HepG2 (cell line): ENCODE measurements around the gene ALKBH2. TPM values are rescaled to one million over a fixed set of nuclear protein-coding genes. Genes with fewer than 3 reads are reported as not detected.

Source experiments
- FIP1L1 ChIP-seq: fragments of 200-400 bp; formaldehyde crosslinking; IDR thresholded peaks from 2 replicates; pipeline ENCODE4 v1.6.1; 2018; ENCODE audit warnings: low read depth, mild to moderate bottlenecking, low read length, moderate library complexity, borderline replicate concordance; ENCODE audit not compliant: insufficient read depth
- HMG20B ChIP-seq: conservative IDR thresholded peaks from 2 replicates; pipeline ENCODE4 v1.6.1; 2016; ENCODE audit warnings: missing genetic modification reagents, missing compliant biosample characterization
- HNRNPUL1 ChIP-seq: fragments of 200-400 bp; formaldehyde crosslinking; IDR thresholded peaks from 2 replicates; pipeline ENCODE4 v1.6.1; 2017; ENCODE audit warnings: low read depth, mild to moderate bottlenecking, low read length, moderate library complexity
- IKZF1 ChIP-seq: fragments of 450-650 bp; IDR thresholded peaks from 2 replicates; pipeline ENCODE4 v1.7.1; 2016
- MBD4 ChIP-seq: IDR thresholded peaks from 2 replicates; pipeline ENCODE4 v1.6.1; 2012; ENCODE audit warnings: low read length, inconsistent platforms, borderline replicate concordance
- NFRKB ChIP-seq: fragments of 450-650 bp; IDR thresholded peaks from 2 replicates; pipeline ENCODE4 v1.6.1; 2017
- POLR2A ChIP-seq, 2 experiments: IDR thresholded peaks; 2 replicates each; pipeline ENCODE4 v1.6.1; 2011; ENCODE audit warnings: low read depth in 2 of 2, low read length in 2 of 2, mild to moderate bottlenecking in 1 of 2, moderate library complexity in 1 of 2; ENCODE audit not compliant: insufficient read depth in 1 of 2
- RBM39 ChIP-seq: fragments of 200-400 bp; formaldehyde crosslinking; IDR thresholded peaks from one replicate; pipeline ENCODE4 v1.6.1; 2018; ENCODE audit warnings: antibody characterized with exemption, mild to moderate bottlenecking, low read depth, low read length; ENCODE audit not compliant: poor library complexity, severe bottlenecking
- ZIK1 ChIP-seq: sonication (generic); formaldehyde crosslinking; IDR thresholded peaks from 2 replicates; pipeline ENCODE4 v1.5.0; 2020; ENCODE audit warnings: mild to moderate bottlenecking, low read depth, missing genetic modification reagents, borderline replicate concordance
- ZKSCAN1 ChIP-seq: fragments of 150-350 bp; IDR thresholded peaks from 2 replicates; pipeline ENCODE4 v1.6.1; 2014; ENCODE audit warnings: low read length
- ZNF350 ChIP-seq: sonication (generic); formaldehyde crosslinking; IDR thresholded peaks from 2 replicates; pipeline ENCODE4 v1.4.0; 2020; ENCODE audit warnings: mild to moderate bottlenecking, low read depth, missing genetic modification reagents, borderline replicate concordance
- ZNF468 ChIP-seq: sonication (generic); formaldehyde crosslinking; IDR thresholded peaks from 2 replicates; pipeline ENCODE4 v1.8.0; 2022; ENCODE audit warnings: mild to moderate bottlenecking, moderate library complexity, missing genetic modification reagents
- polyA plus RNA-seq, 8 experiments: library from polyadenylated mRNA; depleted of rRNA in 3 of 8; stranded (reverse) in 7 of 8; unstranded in 1 of 8; fragments of >200 nt; fragmentation: Illumina TruSeq in 4 of 8; extraction: Trizol in 4 of 8; gene quantifications; 2 replicates each; pipeline versions ENCODE4 v1.2.1 to v1.2.3, GENCODE V29; 2011 to 2016; ENCODE audit warnings: low read depth in 4 of 8, missing spikeins in 1 of 8, mixed read lengths in 1 of 8; ENCODE audit not compliant: insufficient read depth in 1 of 8
- total RNA-seq, 5 experiments: library from RNA; depleted of rRNA; stranded (reverse); fragments of >200 nt; fragmentation: Illumina TruSeq; extraction: Trizol; gene quantifications; 2 replicates each; pipeline ENCODE4 v1.2.3, GENCODE V29; 2016; ENCODE audit warnings: low read depth in 1 of 5
- TF ChIP-seq, protein P1 (sequence below): sonication (generic); formaldehyde crosslinking; IDR thresholded peaks from 2 replicates; pipeline ENCODE4 v1.4.0; 2020; ENCODE audit warnings: missing genetic modification reagents
- TF ChIP-seq, protein P2 (sequence below): sonication (generic); formaldehyde crosslinking; IDR thresholded peaks from 2 replicates; pipeline ENCODE4 v1.4.0; 2020; ENCODE audit warnings: missing genetic modification reagents
- TF ChIP-seq, protein P3 (sequence below): sonication (generic); formaldehyde crosslinking; IDR thresholded peaks from 2 replicates; pipeline ENCODE4 v1.9.0; 2021; ENCODE audit warnings: missing genetic modification reagents, mild to moderate bottlenecking, borderline replicate concordance
- TF ChIP-seq, protein P4 (sequence below): IDR thresholded peaks from 2 replicates; pipeline ENCODE4 v1.6.1; 2018; ENCODE audit warnings: missing genetic modification reagents, mild to moderate bottlenecking, missing compliant biosample characterization
- TF ChIP-seq, protein P5 (sequence below): IDR thresholded peaks from 2 replicates; pipeline ENCODE4 v1.4.0; 2020; ENCODE audit warnings: mild to moderate bottlenecking, missing genetic modification reagents

The ALKBH2 gene
- total and polyA plus RNA-seq, 2 of the 13 experiments (the other 11 are each of a cell fraction or from before 2014, with no cell fraction given), result 21.0 to 40.5 TPM

DNA sequence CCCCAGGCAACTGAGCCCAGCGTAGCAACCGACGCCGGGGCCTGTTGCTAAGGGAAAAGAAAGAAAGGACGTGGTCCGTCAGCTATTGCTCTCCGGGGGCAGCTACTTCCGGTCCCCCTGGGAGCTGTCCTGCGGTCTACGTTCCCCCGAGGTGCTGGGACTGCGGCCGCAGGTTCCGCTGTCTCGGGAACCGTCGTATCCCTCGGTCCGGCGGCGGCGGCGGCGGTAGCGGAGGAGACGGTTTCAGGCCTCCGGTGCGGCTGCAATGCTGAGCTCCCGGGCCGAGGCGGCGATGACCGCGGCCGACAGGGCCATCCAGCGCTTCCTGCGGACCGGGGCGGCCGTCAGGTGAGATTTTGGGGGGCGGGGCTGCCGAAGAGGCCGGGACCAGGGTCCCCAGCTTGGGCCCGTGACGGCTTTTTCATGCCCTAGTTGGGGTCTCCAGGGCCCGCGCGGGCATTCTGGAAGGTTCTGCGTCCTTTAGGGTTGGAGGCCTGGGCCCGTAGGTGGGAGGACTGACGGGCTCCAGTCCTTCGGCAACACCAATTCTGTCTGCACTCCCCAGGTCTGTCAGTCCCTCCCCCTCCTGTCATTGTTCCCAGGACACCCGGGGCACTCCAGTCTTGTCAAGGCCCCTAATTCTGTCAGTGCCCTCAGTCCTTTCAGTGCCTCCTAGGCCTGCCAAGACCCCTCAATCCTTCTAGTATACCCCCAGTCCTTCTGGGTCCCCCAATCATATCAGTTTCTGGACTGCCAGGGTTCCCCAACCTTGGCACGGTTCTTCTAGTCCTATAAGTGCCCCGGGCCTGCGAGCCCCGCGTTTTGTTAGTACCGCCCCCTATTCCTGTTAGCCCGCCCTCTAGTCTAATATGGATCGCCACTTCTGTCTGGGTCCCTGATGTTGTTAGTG, 40.6 kb downstream of the ALKBH2 start, which contains the start of gene USP30 (continued):
- TF ChIP-seq, protein P1, sequence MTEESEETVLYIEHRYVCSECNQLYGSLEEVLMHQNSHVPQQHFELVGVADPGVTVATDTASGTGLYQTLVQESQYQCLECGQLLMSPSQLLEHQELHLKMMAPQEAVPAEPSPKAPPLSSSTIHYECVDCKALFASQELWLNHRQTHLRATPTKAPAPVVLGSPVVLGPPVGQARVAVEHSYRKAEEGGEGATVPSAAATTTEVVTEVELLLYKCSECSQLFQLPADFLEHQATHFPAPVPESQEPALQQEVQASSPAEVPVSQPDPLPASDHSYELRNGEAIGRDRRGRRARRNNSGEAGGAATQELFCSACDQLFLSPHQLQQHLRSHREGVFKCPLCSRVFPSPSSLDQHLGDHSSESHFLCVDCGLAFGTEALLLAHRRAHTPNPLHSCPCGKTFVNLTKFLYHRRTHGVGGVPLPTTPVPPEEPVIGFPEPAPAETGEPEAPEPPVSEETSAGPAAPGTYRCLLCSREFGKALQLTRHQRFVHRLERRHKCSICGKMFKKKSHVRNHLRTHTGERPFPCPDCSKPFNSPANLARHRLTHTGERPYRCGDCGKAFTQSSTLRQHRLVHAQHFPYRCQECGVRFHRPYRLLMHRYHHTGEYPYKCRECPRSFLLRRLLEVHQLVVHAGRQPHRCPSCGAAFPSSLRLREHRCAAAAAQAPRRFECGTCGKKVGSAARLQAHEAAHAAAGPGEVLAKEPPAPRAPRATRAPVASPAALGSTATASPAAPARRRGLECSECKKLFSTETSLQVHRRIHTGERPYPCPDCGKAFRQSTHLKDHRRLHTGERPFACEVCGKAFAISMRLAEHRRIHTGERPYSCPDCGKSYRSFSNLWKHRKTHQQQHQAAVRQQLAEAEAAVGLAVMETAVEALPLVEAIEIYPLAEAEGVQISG (CRISPR knock-in tag), result peak; percentile 96
- TF ChIP-seq HNRNPUL1, result no peak
- TF ChIP-seq, protein P2, sequence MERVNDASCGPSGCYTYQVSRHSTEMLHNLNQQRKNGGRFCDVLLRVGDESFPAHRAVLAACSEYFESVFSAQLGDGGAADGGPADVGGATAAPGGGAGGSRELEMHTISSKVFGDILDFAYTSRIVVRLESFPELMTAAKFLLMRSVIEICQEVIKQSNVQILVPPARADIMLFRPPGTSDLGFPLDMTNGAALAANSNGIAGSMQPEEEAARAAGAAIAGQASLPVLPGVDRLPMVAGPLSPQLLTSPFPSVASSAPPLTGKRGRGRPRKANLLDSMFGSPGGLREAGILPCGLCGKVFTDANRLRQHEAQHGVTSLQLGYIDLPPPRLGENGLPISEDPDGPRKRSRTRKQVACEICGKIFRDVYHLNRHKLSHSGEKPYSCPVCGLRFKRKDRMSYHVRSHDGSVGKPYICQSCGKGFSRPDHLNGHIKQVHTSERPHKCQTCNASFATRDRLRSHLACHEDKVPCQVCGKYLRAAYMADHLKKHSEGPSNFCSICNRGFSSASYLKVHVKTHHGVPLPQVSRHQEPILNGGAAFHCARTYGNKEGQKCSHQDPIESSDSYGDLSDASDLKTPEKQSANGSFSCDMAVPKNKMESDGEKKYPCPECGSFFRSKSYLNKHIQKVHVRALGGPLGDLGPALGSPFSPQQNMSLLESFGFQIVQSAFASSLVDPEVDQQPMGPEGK (CRISPR knock-in tag), result peak; percentile 81
- TF ChIP-seq ZIK1 (CRISPR knock-in tag), result peak; percentile 82; the same call in 1 of the 2 replicates
- TF ChIP-seq MBD4, result no peak
- TF ChIP-seq HMG20B (CRISPR knock-in tag), result 0 out of 2 replicates have a peak, but pooled peaks have one; percentile 52
- no peak for TF ChIP-seq POLR2A (IDR thresholded peaks at IDR 0.05; ENCODE audit: insufficient read depth in 1 of 2, low read depth in 2 of 2, low read length in 2 of 2)
- TF ChIP-seq, protein P3, sequence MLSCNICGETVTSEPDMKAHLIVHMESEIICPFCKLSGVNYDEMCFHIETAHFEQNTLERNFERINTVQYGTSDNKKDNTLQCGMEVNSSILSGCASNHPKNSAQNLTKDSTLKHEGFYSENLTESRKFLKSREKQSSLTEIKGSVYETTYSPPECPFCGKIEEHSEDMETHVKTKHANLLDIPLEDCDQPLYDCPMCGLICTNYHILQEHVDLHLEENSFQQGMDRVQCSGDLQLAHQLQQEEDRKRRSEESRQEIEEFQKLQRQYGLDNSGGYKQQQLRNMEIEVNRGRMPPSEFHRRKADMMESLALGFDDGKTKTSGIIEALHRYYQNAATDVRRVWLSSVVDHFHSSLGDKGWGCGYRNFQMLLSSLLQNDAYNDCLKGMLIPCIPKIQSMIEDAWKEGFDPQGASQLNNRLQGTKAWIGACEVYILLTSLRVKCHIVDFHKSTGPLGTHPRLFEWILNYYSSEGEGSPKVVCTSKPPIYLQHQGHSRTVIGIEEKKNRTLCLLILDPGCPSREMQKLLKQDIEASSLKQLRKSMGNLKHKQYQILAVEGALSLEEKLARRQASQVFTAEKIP (CRISPR knock-in tag), result no peak
- TF ChIP-seq, protein P4, sequence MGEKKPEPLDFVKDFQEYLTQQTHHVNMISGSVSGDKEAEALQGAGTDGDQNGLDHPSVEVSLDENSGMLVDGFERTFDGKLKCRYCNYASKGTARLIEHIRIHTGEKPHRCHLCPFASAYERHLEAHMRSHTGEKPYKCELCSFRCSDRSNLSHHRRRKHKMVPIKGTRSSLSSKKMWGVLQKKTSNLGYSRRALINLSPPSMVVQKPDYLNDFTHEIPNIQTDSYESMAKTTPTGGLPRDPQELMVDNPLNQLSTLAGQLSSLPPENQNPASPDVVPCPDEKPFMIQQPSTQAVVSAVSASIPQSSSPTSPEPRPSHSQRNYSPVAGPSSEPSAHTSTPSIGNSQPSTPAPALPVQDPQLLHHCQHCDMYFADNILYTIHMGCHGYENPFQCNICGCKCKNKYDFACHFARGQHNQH (CRISPR knock-in tag), result peak; percentile 87
- peak; percentile 92 for TF ChIP-seq ZNF350
- TF ChIP-seq, protein P5, sequence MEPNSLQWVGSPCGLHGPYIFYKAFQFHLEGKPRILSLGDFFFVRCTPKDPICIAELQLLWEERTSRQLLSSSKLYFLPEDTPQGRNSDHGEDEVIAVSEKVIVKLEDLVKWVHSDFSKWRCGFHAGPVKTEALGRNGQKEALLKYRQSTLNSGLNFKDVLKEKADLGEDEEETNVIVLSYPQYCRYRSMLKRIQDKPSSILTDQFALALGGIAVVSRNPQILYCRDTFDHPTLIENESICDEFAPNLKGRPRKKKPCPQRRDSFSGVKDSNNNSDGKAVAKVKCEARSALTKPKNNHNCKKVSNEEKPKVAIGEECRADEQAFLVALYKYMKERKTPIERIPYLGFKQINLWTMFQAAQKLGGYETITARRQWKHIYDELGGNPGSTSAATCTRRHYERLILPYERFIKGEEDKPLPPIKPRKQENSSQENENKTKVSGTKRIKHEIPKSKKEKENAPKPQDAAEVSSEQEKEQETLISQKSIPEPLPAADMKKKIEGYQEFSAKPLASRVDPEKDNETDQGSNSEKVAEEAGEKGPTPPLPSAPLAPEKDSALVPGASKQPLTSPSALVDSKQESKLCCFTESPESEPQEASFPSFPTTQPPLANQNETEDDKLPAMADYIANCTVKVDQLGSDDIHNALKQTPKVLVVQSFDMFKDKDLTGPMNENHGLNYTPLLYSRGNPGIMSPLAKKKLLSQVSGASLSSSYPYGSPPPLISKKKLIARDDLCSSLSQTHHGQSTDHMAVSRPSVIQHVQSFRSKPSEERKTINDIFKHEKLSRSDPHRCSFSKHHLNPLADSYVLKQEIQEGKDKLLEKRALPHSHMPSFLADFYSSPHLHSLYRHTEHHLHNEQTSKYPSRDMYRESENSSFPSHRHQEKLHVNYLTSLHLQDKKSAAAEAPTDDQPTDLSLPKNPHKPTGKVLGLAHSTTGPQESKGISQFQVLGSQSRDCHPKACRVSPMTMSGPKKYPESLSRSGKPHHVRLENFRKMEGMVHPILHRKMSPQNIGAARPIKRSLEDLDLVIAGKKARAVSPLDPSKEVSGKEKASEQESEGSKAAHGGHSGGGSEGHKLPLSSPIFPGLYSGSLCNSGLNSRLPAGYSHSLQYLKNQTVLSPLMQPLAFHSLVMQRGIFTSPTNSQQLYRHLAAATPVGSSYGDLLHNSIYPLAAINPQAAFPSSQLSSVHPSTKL (CRISPR knock-in tag), result peak; percentile 71
- TF ChIP-seq ZNF468 (CRISPR knock-in tag), result no peak
- TF ChIP-seq ZKSCAN1, result no peak
- TF ChIP-seq FIP1L1, result no peak
- TF ChIP-seq NFRKB, result no peak
- TF ChIP-seq IKZF1, result no peak
- TF ChIP-seq RBM39, result peak; percentile 96
